ENCODE results near the gene CGA.
"Not testable (repeated sequence)": the region's sequence is repeated elsewhere in the genome, so short reads cannot be mapped to it uniquely, and the experiment has no call there.

CGA gene

GRCh38 chr6:87095087-87095509 is at the start of gene CGA:
TSS of gene CGA (minus strand) at chr6:87095106. CDS start at chr6:87088200, 6,906 bp downstream.
- DNase-seq: no peak

DNA sequence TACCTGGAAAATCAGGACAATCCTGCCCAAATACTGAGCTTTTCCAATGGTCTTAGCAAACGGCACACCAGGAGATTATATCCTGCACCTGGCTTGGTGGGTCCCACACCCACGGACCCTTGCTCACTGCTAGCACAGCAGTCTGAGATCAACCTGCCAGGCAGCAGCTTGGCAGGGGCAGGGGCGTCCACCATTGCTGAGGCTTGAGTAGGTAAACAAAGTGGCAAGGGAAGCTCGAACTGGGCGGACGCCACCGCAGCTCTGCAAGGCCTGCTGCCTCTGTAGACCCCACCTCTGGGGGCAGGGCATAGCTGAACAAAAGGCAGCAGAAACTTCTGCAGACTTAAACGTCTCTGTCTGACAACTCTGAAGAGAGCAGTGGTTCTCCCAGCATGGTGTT is 45.0 kb upstream of the CGA start:
- not testable (repeated sequence) for DNase-seq

DNA sequence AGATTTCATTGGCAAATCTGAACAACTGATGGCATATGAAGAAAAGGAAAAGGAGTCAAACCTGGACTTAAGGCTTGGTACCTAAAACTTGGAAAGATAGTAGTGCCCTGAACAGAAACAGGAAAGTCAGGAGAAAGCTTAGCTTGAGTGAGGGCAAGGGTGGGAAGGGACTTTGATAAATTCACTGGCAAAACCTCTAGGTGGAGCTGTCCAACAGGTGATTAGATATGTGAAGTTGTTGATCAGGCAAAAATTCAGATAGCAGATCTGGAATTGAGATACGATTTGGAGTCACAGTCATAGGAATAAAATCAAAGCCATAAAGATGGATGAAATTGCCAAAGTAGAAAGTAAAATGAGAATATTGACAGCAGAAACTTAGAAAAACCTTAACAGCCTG is 44.3 kb upstream of the CGA start:
- DNase-seq: peak; percentile 17

DNA sequence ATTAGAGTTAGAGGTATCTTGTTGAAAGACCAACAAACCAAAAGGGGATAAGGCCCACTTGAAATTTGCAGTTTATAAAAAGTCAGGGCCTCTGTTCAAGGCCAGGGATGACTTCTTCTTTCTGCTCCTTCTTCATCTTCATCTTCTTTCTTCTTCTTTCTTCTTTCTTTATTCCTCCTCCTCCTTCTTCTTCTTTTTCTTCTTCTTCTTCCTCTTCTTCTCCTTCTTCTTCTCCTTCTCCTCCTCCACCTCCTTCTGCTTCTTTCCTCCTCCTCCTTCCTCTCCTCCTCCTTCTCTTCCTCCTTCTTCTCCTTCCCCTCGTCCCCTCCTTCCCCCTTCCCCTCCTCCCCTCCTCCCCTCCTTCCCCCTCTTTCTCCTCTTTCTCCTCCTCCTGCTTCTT is 42.1 kb upstream of the CGA start:
- no peak for DNase-seq

DNA sequence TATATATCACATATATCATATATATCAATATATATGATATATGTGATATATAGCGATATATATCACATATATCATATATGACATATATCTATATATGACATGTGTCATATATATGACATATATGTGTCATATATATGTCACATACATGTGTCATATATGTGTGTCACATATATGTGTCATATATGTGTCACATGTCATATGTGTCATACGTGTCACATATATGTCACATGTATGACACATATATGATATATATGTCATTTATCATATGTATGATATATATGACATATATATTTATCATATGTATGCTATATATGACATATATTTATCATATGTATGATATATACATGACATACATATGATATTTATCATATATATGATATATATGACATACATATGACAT is 32.8 kb upstream of the CGA start:
- no peak for DNase-seq

DNA sequence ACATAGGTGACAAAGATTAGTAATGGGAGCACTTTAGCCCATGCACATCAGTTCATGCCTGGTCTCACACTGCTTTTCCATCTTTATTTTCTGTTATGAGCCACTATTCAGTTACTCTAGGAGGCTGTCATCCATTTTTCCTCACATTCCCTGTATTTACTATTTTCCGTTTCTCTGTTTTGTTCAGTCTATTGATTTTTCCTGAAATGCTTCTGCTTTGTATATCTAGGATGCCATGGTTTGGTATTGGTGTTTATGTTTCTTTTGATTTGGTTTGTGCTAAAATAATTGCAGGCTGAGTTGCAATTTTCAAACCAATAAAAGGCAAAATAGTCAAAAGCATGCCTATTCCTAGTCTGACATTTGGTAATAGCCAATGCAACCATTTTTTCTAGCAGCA is 31.6 kb upstream of the CGA start:
- DNase-seq: no peak

GRCh38 chr6:87124074-87124473 is 29.2 kb upstream of the CGA start:
- no peak for DNase-seq

- DNase-seq: no peak
Measured at GRCh38 chr6:87122477-87122876, 27.6 kb upstream of the CGA start.

- DNase-seq: no peak
Measured at GRCh38 chr6:87118054-87118453, 23.1 kb upstream of the CGA start.

GRCh38 chr6:87116922-87117321 is 22.0 kb upstream of the CGA start:
- no peak for DNase-seq

GRCh38 chr6:87115402-87116135 is 20.7 kb upstream of the CGA start:
- DNase-seq: no peak

- DNase-seq: no peak
Measured at GRCh38 chr6:87110636-87111035, 15.7 kb upstream of the CGA start.

- DNase-seq: no peak
Measured at GRCh38 chr6:87105823-87106222, 10.9 kb upstream of the CGA start.

DNA sequence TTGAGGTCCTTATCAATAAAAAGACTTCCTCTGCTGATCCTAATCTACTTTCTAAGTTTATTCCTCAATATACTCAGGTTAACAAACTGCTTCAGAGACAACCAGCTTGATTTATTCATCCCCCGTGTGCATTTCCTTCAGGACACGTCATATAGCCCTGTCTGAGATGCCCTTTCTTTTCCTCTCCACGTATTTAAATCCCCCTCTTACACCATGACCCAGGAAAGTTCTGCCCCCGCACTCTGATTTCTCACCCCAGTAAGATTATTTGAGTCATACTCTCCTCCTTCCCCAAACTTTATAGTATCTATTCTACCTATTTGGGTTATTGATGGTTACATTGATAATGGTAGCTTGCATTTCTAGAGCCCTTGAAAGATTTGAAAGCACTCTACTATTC is 9.8 kb upstream of the CGA start:
- no peak for DNase-seq

- no peak for DNase-seq
Measured at GRCh38 chr6:87103977-87104601, 9.2 kb upstream of the CGA start.

GRCh38 chr6:87102151-87102621 is 7.3 kb upstream of the CGA start:
- no peak for DNase-seq

GRCh38 chr6:87101067-87101466 is 6.2 kb upstream of the CGA start:
- DNase-seq: no peak

GRCh38 chr6:87100216-87100615 is 5.3 kb upstream of the CGA start:
- DNase-seq: no peak

GRCh38 chr6:87099472-87099871 is 4.6 kb upstream of the CGA start:
- DNase-seq: no peak

GRCh38 chr6:87094576-87094975 is 330 bp downstream of the CGA start:
- DNase-seq: no peak

GRCh38 chr6:87093651-87094050 is 1.3 kb downstream of the CGA start:
- no peak for DNase-seq

DNA sequence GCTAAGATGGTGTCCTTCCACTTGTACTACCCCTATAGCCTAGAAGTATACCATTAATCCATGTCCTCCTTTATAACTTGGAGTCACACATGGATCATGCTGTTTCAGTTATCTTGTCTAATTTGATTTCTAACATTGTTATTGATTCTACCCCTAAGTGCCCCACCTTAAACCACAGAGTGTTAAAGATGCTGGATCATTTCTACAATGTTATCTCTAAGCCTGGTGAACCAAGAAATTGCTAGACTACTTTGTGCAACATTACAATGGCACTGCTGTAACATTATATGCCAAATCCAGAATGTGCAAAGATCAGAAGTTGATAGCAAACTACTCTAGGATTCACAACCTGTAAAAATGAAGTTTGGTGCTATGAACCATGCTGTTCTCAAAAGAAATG is 1.7 kb downstream of the CGA start:
- DNase-seq: no peak

- no peak for DNase-seq
Measured at GRCh38 chr6:87092435-87092834, 2.5 kb downstream of the CGA start.

DNA sequence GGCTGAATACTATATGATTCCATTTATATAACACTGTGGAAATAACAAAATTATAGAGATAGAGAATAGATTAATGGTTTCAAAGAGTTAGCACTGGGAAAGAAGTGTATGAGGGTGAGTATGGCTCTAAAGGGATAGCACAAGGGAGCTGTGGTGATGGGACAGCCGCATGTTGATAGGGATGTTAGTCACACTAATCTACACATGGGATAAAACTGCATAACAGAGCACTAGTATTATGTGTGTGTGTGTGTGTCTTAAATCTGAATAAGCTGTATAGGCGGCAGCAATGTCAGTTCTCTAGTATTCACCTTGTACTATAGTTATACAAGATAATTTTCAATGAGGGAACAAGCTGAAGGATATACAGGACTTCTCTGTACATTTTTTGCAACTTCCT is 5.8 kb downstream of the CGA start:
- DNase-seq: no peak

DNA sequence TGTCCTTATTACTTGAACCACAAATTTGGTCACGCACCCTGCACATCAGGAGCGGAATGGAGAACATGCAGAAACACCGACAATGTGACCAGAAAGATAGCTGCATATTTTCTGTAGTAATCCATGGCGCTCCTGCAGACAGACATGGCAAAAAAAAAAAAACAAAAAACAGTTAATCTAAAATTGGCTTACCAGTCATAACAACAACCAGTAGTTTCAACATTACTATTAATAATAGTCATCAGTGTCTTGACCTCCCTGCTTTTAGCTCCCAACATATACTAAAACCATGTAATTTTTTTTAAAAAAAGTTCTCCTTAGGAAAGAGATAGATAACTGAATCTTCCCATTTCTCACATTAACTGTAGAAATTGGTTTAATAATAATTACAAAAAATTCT is 6.8 kb downstream of the CGA start:
- DNase-seq: no peak
